H9 (cell line): Measurements from ENCODE around the gene KLRC4. TPM values are rescaled to one million over a fixed set of nuclear protein-coding genes. Genes with fewer than 3 reads are reported as not detected.

Experiments
- DNase-seq: peaks from one replicate; pipeline ENCODE4 v3.0.0-alpha.2; 2017
- H2AFZ ChIP-seq: one replicate; pipeline ENCODE4 v1.6.1; 2013; ENCODE audit warnings: mild to moderate bottlenecking, low read length, control low read depth, moderate library complexity
- H2AK5ac ChIP-seq: 2 replicates; pipeline ENCODE4 v1.6.1; 2013; ENCODE audit warnings: low read length, control low read depth, mixed read lengths; ENCODE audit not compliant: insufficient read length
- H2BK120ac ChIP-seq: one replicate; pipeline ENCODE4 v1.6.1; 2013; ENCODE audit warnings: low read depth, mild to moderate bottlenecking, low read length, control low read depth, inconsistent platforms; ENCODE audit not compliant: poor library complexity, severe bottlenecking
- H2BK12ac ChIP-seq: 2 replicates; pipeline ENCODE4 v1.6.1; 2013; ENCODE audit warnings: low read length, control low read depth, mixed read lengths, low read depth; ENCODE audit not compliant: insufficient read length
- H2BK15ac ChIP-seq: 2 replicates; pipeline ENCODE4 v1.6.1; 2013; ENCODE audit warnings: low read depth, low read length, control low read depth
- H2BK20ac ChIP-seq: one replicate; pipeline ENCODE4 v1.6.1; 2013; ENCODE audit warnings: low read depth, mild to moderate bottlenecking, low read length, control low read depth, inconsistent platforms; ENCODE audit not compliant: poor library complexity, severe bottlenecking
- H2BK5ac ChIP-seq: 2 replicates; pipeline ENCODE4 v1.6.1; 2013; ENCODE audit warnings: low read length, control low read depth, mixed read lengths; ENCODE audit not compliant: insufficient read length
- H3K14ac ChIP-seq: 2 replicates; pipeline ENCODE4 v1.6.1; 2013; ENCODE audit warnings: low read length, control low read depth; ENCODE audit not compliant: insufficient read depth
- H3K18ac ChIP-seq: 2 replicates; pipeline ENCODE4 v1.6.1; 2013; ENCODE audit warnings: low read depth, mild to moderate bottlenecking, mixed read lengths, low read length, control low read depth; ENCODE audit not compliant: insufficient read length
- H3K23ac ChIP-seq: 2 replicates; pipeline ENCODE4 v1.6.1; 2013; ENCODE audit warnings: low read length, control low read depth, mixed read lengths, low read depth; ENCODE audit not compliant: insufficient read length
- H3K23me2 ChIP-seq: 2 replicates; pipeline ENCODE4 v1.6.1; 2013; ENCODE audit warnings: low read depth, mild to moderate bottlenecking, mixed read lengths, low read length, control low read depth; ENCODE audit not compliant: insufficient read length, poor library complexity, severe bottlenecking
- H3K27ac ChIP-seq: 2 replicates; pipeline ENCODE4 v1.5.1; 2013; ENCODE audit warnings: low read length, control low read depth, mixed read lengths, low read depth; ENCODE audit not compliant: insufficient read length
- H3K27me3 ChIP-seq: 2 replicates; pipeline ENCODE4 v1.6.1; 2013; ENCODE audit warnings: low read length, control low read depth, inconsistent platforms; ENCODE audit not compliant: insufficient read depth
- H3K4ac ChIP-seq: 2 replicates; pipeline ENCODE4 v1.6.1; 2013; ENCODE audit warnings: low read depth, mild to moderate bottlenecking, control low read depth, inconsistent platforms, low read length, moderate library complexity
- H3K4me1 ChIP-seq: 2 replicates; pipeline ENCODE4 v1.6.1; 2013; ENCODE audit warnings: low read length, control low read depth, inconsistent platforms; ENCODE audit not compliant: insufficient read depth
- H3K4me2 ChIP-seq: 2 replicates; pipeline ENCODE4 v1.6.1; 2013; ENCODE audit warnings: low read length, control low read depth, mixed read lengths; ENCODE audit not compliant: insufficient read length, insufficient read depth
- H3K56ac ChIP-seq: 2 replicates; pipeline ENCODE4 v1.6.1; 2013; ENCODE audit warnings: low read depth, mild to moderate bottlenecking, mixed read lengths, low read length, control low read depth; ENCODE audit not compliant: insufficient read length
- H3K79me1 ChIP-seq: 2 replicates; pipeline ENCODE4 v1.6.1; 2013; ENCODE audit warnings: low read depth, mild to moderate bottlenecking, moderate library complexity, low read length, control low read depth, inconsistent platforms; ENCODE audit not compliant: insufficient read depth, poor library complexity, severe bottlenecking
- H3K79me2 ChIP-seq: 2 replicates; pipeline ENCODE4 v1.6.1; 2013; ENCODE audit warnings: low read length, control low read depth, inconsistent platforms; ENCODE audit not compliant: insufficient read depth
- H3K9ac ChIP-seq: 2 replicates; pipeline ENCODE4 v1.6.1; 2013; ENCODE audit warnings: low read length, control low read depth, mixed read lengths; ENCODE audit not compliant: insufficient read length; ENCODE audit errors: extremely low read depth
- H3K9me3 ChIP-seq: one replicate; pipeline ENCODE4 v1.6.1; 2013; ENCODE audit warnings: low read depth, low read length, inconsistent platforms; ENCODE audit not compliant: control insufficient read depth
- H3T11ph ChIP-seq: one replicate; pipeline ENCODE4 v1.6.1; 2013; ENCODE audit warnings: mild to moderate bottlenecking, low read length, control low read depth, inconsistent platforms
- H4K20me1 ChIP-seq: one replicate; pipeline ENCODE4 v1.6.1; 2013; ENCODE audit not compliant: control insufficient read depth, insufficient read length, insufficient read depth
- H4K5ac ChIP-seq: 2 replicates; pipeline ENCODE4 v1.6.1; 2013; ENCODE audit warnings: low read depth, mild to moderate bottlenecking, mixed read lengths, low read length, control low read depth; ENCODE audit not compliant: insufficient read length
- H4K8ac ChIP-seq: replicated peaks from 2 replicates; pipeline ENCODE4 v1.6.1; 2013; ENCODE audit warnings: low read length, control low read depth, mixed read lengths, low read depth; ENCODE audit not compliant: insufficient read length
- H4K91ac ChIP-seq: 2 replicates; pipeline ENCODE4 v1.6.1; 2013; ENCODE audit warnings: low read depth, mild to moderate bottlenecking, moderate library complexity, mixed read lengths, low read length, control low read depth; ENCODE audit not compliant: insufficient read length
- H3K27ac Mint-ChIP-seq, 3 experiments: 2 replicates in 2 of 3; 3 replicates in 1 of 3; pipeline ENCODE4 v1.8.0; 2020 to 2021; ENCODE audit warnings: mixed read lengths in 3 of 3, mild to moderate bottlenecking in 1 of 3, moderate library complexity in 1 of 3
- H3K27me3 Mint-ChIP-seq: 2 replicates; pipeline ENCODE4 v1.8.0; 2021; ENCODE audit warnings: low read depth, mild to moderate bottlenecking, moderate library complexity, mixed read lengths
- H3K36me3 Mint-ChIP-seq, 3 experiments: 2 replicates in 2 of 3; 3 replicates in 1 of 3; pipeline ENCODE4 v1.8.0; 2020 to 2021; ENCODE audit warnings: low read depth in 3 of 3, mixed read lengths in 3 of 3; ENCODE audit not compliant: insufficient read depth in 1 of 3
- H3K4me1 Mint-ChIP-seq, 2 experiments: 2 replicates each; pipeline ENCODE4 v1.8.0; 2020; ENCODE audit warnings: mixed read lengths in 2 of 2
- H3K4me3 Mint-ChIP-seq, 2 experiments: 2 replicates in 1 of 2; 3 replicates in 1 of 2; pipeline ENCODE4 v1.8.0; 2020 to 2021; ENCODE audit warnings: mild to moderate bottlenecking in 2 of 2, mixed read lengths in 2 of 2, moderate library complexity in 1 of 2
- H3K9me3 Mint-ChIP-seq, 2 experiments: 2 replicates in 1 of 2; 3 replicates in 1 of 2; pipeline ENCODE4 v1.8.0; 2020; ENCODE audit warnings: mild to moderate bottlenecking in 2 of 2, mixed read lengths in 2 of 2, moderate library complexity in 1 of 2
- WGBS: extraction: QIAGEN DNeasy Blood & Tissue Kit; methylation state at CpG from one replicate; pipeline ENCODE4 v1.1.7; 2013; ENCODE audit warnings: missing lambda C conversion rate, low lambda C conversion rate, mixed read lengths; ENCODE audit not compliant: insufficient read length; ENCODE audit errors: extremely low coverage; 5-methylcytosine and 5-hydroxymethylcytosine counted together
- total RNA-seq: library from RNA; stranded (reverse); gene quantifications from 2 replicates; pipeline ENCODE4 v1.2.1, GENCODE V29; 2021
- TF ChIP-seq, protein P1 (sequence below): fragments of 200-600 bp; sonication (generic); conservative IDR thresholded peaks from 3 replicates; pipeline ENCODE4 v1.8.0; 2021; ENCODE audit warnings: antibody characterized with exemption, mild to moderate bottlenecking

The KLRC4 gene
- total RNA-seq, 1 experiment from 2014 or later = not detected

DNA sequence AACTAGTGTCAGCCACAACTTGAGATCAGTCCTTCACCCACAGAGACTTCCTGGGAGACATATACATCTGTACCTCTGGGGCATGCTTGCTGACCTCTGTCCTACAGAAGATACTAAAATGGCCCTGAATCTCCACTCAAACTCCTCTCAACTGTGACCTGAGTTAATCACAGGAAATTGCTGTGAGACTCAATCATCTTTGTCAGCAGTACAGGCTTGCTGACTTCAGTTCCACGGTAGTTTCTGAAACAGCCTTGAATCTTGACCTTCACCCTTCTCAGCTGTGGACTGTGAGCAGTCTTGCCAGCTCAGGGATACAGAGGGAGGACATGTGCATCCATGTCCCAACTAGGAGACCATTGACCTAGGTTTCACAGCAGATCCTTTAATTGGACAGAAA lies 45.0 kb upstream of the KLRC4 start:
- TF ChIP-seq, protein P1, sequence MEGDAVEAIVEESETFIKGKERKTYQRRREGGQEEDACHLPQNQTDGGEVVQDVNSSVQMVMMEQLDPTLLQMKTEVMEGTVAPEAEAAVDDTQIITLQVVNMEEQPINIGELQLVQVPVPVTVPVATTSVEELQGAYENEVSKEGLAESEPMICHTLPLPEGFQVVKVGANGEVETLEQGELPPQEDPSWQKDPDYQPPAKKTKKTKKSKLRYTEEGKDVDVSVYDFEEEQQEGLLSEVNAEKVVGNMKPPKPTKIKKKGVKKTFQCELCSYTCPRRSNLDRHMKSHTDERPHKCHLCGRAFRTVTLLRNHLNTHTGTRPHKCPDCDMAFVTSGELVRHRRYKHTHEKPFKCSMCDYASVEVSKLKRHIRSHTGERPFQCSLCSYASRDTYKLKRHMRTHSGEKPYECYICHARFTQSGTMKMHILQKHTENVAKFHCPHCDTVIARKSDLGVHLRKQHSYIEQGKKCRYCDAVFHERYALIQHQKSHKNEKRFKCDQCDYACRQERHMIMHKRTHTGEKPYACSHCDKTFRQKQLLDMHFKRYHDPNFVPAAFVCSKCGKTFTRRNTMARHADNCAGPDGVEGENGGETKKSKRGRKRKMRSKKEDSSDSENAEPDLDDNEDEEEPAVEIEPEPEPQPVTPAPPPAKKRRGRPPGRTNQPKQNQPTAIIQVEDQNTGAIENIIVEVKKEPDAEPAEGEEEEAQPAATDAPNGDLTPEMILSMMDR = no peak
- Histone ChIP-seq H3K4me1 (peaks cover 2% of the 10 kb centered on the region; the same call in 1 of the 2 replicates), H3K56ac (no peak overlapping the region), H3K27me3 (no peaks in the 10 kb centered on the region), H2BK120ac (no peak overlapping the region), H3T11ph (no peak overlapping the region), H4K20me1 (no peaks in the 10 kb centered on the region), H2BK5ac (no peak overlapping the region), H3K23ac (no peak overlapping the region), H4K8ac (no peak overlapping the region), H3K79me1 (no peaks in the 10 kb centered on the region), H3K18ac (no peak overlapping the region), H3K9me3 (no peaks in the 10 kb centered on the region), H2AK5ac (no peak overlapping the region), H3K4me2 (no peak overlapping the region), H2BK15ac (no peak overlapping the region), H2AFZ (no peak overlapping the region), H3K4ac (no peak overlapping the region), H4K5ac (no peak overlapping the region), H4K91ac (no peak overlapping the region), H3K14ac (no peak overlapping the region), H3K79me2 (no peaks in the 10 kb centered on the region), H2BK12ac (no peak overlapping the region), H3K27ac (no peak overlapping the region), H2BK20ac (no peak overlapping the region), H3K23me2 (no peaks in the 10 kb centered on the region), H3K9ac (no peak overlapping the region)
- Mint-ChIP-seq H3K27me3 (no peaks in the 10 kb centered on the region), H3K9me3 (peaks cover 25 to 28% of the 10 kb centered on the region in 2 experiments), H3K4me3 (no peak overlapping the region), H3K27ac (no peak overlapping the region; a peak in 1 of 7 replicates), H3K36me3 (peaks cover 4 to 25% (median 10%) of the 10 kb centered on the region in 3 experiments; a peak in 6 of 7 replicates), H3K4me1 (peaks cover 13 to 16% of the 10 kb centered on the region in 2 experiments)
- DNase-seq = no peak
- WGBS = no CpG with 5 or more reads among the region's 1 CpG
